GM18526 (cell line): Measurements from ENCODE around the gene LRRC2.

Experiments used
- POLR2A ChIP-seq: IDR thresholded peaks from 3 replicates; pipeline ENCODE4 v1.6.1; 2011; ENCODE audit not compliant: insufficient read length; ENCODE audit errors: extremely low read depth

LRRC2 gene

GRCh38 chr3:46544771-46545503 is 21.2 kb downstream of the LRRC2 start:
- no peak for TF ChIP-seq POLR2A

DNA sequence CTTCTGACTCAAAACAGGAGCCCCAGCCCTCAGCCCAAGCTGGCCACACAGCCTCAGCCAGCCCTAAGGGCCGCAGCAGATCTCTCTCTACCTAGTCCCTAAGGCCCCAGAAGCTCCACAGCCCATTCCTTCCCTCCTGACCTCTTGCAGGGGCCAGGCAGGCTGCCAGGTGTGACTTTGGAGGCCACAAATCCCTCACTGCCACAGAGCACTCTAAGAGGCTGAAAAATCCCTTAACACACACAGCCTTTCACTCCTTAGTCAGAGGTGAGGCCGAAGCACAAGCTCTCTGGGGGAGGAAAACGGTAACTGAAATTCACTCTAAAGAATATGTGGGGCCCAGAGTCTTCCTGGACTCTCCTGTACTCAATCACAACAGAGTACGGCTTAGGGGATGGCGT is 23.3 kb downstream of the LRRC2 start:
- TF ChIP-seq POLR2A = no peak

GRCh38 chr3:46542344-46542743 is 23.8 kb downstream of the LRRC2 start:
- no peak for TF ChIP-seq POLR2A

- TF ChIP-seq POLR2A = no peak
Observed at GRCh38 chr3:46541835-46542234, 24.3 kb downstream of the LRRC2 start.

- TF ChIP-seq POLR2A = no peak
Observed at GRCh38 chr3:46540550-46540949, 25.6 kb downstream of the LRRC2 start.

GRCh38 chr3:46539443-46540005 is 26.6 kb downstream of the LRRC2 start:
- TF ChIP-seq POLR2A = no peak

DNA sequence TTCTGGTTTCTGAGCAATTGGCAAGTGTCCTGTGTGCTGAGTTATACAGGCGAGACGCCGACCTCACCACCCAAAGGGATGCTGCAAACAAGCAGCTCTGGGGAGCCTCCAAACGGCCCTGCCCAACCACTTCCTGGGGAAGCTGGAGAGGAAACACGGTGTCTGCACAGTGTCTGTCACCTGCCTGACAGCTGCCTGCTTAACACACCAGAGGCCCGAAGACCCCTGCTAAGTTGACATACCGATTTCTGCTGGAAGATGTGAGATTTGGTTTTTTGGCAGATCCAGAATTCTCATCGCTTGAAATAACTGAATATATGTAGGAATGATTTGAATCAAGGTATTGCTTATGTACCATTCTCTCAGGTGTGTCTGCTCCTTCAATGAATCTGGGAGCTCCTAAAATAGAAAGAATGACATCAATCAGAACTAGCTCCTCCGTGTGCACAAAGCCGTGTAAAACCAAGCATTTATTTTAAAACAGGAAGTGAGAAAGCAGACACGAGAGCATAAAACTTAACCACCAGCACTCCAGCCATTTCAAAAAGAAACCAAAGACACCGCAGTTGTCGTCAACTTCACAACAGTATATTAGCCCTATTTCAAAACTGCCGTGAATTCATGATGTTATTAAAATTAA is 27.2 kb downstream of the LRRC2 start:
- no peak for TF ChIP-seq POLR2A

- no peak for TF ChIP-seq POLR2A
Observed at GRCh38 chr3:46537779-46538178, 28.3 kb downstream of the LRRC2 start.

GRCh38 chr3:46537316-46537715 is 28.8 kb downstream of the LRRC2 start:
- no peak for TF ChIP-seq POLR2A

DNA sequence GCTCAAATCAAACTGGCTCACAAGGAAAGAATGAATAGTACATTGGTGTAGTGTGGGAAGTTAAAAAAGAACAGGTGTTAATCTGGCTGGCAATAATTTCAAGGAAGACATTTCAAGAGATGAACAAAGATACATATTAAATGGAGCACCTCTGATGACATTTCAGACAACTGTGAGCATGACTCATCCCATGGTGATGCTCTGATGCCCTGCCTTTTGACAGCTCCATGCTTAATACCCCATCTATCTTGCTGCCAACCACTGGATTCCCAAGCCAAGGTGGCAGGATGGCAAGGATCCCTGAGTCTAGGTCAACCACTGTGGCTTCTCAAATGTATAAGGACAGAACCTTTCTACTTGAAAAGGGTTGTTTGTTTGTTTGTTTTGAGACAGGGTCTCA is 29.3 kb downstream of the LRRC2 start:
- TF ChIP-seq POLR2A = no peak

DNA sequence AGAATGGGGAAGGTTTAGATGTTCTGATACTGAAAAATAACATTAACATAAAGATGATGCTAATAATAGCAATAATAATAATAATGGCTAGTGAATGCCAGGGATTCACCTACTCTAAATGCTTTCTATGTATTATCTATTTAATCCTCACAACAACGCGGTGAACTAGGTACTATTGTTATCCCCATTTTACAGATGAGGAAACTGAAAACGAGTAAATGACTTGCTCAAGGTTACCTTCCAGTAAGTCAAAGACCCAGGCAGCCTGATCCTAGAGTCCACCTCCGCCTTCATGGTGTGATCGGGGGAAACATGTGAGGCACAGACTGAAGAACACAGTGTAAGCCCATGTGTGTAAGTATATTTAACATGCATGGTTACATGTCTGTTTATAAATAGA is 30.4 kb downstream of the LRRC2 start:
- no peak for TF ChIP-seq POLR2A

- no peak for TF ChIP-seq POLR2A
Observed at GRCh38 chr3:46533091-46533490, 33.0 kb downstream of the LRRC2 start.

- no peak for TF ChIP-seq POLR2A
Observed at GRCh38 chr3:46527239-46527638, 38.9 kb downstream of the LRRC2 start.

DNA sequence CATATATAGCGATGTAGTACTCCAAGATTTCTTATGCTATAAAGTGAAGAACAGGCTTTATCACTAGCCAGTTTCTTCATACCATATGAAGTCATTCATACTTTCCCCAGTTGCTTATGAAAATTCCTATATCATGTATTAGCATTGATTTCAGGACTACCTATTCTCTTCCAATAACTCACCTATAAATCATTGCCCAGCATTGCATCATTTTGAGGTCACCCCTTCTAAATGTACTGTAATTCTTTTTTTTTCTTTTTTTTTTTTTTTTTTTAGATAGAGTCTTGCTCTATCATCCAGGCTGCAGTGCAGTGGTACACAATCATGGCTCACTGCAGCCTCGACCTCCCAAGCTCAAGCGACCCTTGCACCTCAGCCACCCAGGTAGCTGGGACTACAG is 41.3 kb downstream of the LRRC2 start:
- TF ChIP-seq POLR2A = no peak

- no peak for TF ChIP-seq POLR2A
Observed at GRCh38 chr3:46524008-46524407, 42.1 kb downstream of the LRRC2 start.

DNA sequence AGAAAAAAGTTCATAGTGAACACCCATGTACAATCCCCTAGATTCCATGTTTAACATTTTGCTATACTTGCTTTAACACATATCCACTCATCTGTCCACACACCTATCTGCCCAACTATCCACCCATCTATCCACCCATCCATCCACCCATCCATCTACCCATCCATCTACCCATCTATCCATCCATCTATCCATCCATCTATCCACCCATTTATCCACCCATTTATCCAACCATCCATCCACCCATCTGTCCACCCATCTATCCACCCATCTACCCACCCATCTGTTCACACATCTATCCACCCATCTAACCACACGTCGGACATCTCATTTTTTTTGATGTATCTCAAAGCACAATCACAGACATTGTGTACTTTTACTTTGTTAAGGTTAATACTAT is 42.5 kb downstream of the LRRC2 start:
- TF ChIP-seq POLR2A = no peak
